NCI-H82 treated with DMSO at 0.1 percent for 48 hours (cell line): ENCODE measurements around the gene MUC16.

ENCODE experiments used
- DNase-seq: peaks from one replicate; lab custom pipeline; 2025; ENCODE audit not compliant: unreplicated experiment; lab: John Stamatoyannopoulos, UW

Gene MUC16

DNA sequence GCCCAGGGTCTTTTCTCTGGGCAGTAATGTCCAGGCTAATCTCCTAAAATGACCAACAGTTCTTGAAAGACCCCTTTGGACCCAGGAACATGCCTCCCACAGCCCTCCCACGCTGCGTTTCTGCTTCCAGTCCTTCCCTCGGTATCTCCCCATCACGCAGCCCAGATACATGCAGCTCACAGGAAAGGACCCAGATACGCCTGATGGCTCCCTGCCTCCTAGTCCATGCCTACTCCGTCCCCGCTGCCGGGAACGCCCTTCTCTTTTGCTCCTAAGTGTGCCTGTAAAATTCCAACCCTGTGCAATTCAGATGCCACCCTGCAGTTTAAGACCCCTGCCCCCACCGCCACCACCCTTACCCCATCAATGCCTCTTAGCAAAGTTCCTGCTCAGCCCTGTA is 778 bp downstream of the MUC16 start:
- no peak for DNase-seq

DNA sequence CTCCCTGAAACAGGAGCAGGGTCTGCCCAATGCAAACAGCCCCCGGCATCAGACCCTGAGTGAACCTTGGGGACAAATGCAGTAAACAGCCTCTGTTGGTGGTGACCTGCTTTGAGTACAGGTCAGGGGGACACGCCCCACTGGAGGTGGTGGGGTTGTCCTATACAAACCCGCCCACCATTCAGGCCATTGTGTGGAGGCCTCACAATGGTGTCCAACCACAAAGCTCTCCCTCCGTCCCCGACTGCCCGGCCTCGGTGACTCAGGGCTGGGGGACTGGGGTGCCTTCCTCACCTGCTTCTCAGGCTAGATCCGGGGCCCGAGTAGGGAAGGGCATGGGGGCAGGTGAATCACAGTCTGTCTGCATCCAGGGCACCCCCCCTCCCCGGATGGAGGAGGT is 1.5 kb downstream of the MUC16 start:
- no peak for DNase-seq

GRCh38 chr19:9000933-9001332 is 9.3 kb downstream of the MUC16 start:
- no peak for DNase-seq

- no peak for DNase-seq
These were observed 22.0 kb downstream of the MUC16 start for GRCh38 chr19:8988204-8988603.

- no peak for DNase-seq
These were observed 23.9 kb downstream of the MUC16 start for GRCh38 chr19:8986296-8986695.

GRCh38 chr19:8973501-8974091 is 36.6 kb downstream of the MUC16 start:
- DNase-seq, result no peak

- no peak for DNase-seq
These were observed 44.3 kb downstream of the MUC16 start for GRCh38 chr19:8965887-8966286.
